IMR-90 (cell line): ENCODE data around the gene TMEM163. TPM values are rescaled to one million over a fixed set of nuclear protein-coding genes. Genes with fewer than 3 reads are reported as not detected.

ENCODE experiments used
- ATAC-seq: fragments of 200-7000 bp; cut with Tn5 transposase; 2 replicates; pipeline ENCODE4 v1.9.1; 2020; ENCODE audit warnings: low read depth, mild to moderate bottlenecking, moderate library complexity
- BruUV-seq: library from RNA; stranded (reverse); fragments of 400-500 nt; replicated peaks from 2 replicates; lab custom pipeline; 2021; lab: Mats Ljungman, UMichigan
- CTCF ChIA-PET: fragments of 300-600 bp; formaldehyde crosslinking; extraction: SDS; loops from one replicate; lab custom pipeline; 2021; ENCODE audit warnings: antibody characterized with exemption; lab: Yijun Ruan, JAX
- POLR2A ChIA-PET: fragments of 300-600 bp; sonication (Branson Sonifier 250); formaldehyde crosslinking; loops from one replicate; lab custom pipeline; 2022; ENCODE audit warnings: antibody characterized with exemption; ENCODE audit not compliant: unreplicated experiment; lab: Charles Lee
- DNase-seq: peaks from one replicate; pipeline ENCODE4 v3.0.0; 2013
- H2AFZ ChIP-seq: replicated peaks from 2 replicates; pipeline ENCODE3; 2013; ENCODE audit warnings: low read length, mild to moderate bottlenecking; ENCODE audit not compliant: poor library complexity
- H2AK5ac ChIP-seq: 2 replicates; pipeline ENCODE4 v1.6.1; 2013; ENCODE audit warnings: low read depth, low read length, inconsistent platforms
- H2AK9ac ChIP-seq: replicated peaks from 2 replicates; pipeline ENCODE3; 2013; ENCODE audit warnings: mild to moderate bottlenecking, low read depth, low read length, moderate library complexity; ENCODE audit not compliant: poor library complexity
- H2BK120ac ChIP-seq: 2 replicates; pipeline ENCODE4 v1.6.1; 2013; ENCODE audit warnings: low read depth, low read length, inconsistent platforms
- H2BK15ac ChIP-seq: 3 replicates; pipeline ENCODE4 v1.6.1; 2013; ENCODE audit warnings: low read depth, low read length, inconsistent platforms
- H2BK20ac ChIP-seq: 2 replicates; pipeline ENCODE4 v1.6.1; 2013; ENCODE audit warnings: low read depth, mild to moderate bottlenecking, inconsistent platforms, low read length, moderate library complexity
- H2BK5ac ChIP-seq: 2 replicates; pipeline ENCODE4 v1.6.1; 2013; ENCODE audit warnings: mild to moderate bottlenecking, low read depth, low read length, inconsistent platforms; ENCODE audit not compliant: poor library complexity, severe bottlenecking
- H3K14ac ChIP-seq: replicated peaks from 2 replicates; pipeline ENCODE4 v1.6.1; 2013; ENCODE audit warnings: low read depth, low read length, inconsistent platforms
- H3K18ac ChIP-seq: 2 replicates; pipeline ENCODE4 v1.6.1; 2013; ENCODE audit warnings: low read depth, low read length, control low read depth
- H3K23ac ChIP-seq: 2 replicates; pipeline ENCODE4 v1.6.1; 2013; ENCODE audit warnings: low read depth, low read length, inconsistent platforms
- H3K27ac ChIP-seq: 2 replicates; pipeline ENCODE4 v1.5.1; 2013; ENCODE audit warnings: mild to moderate bottlenecking, control low read depth, low read length; ENCODE audit not compliant: insufficient read depth
- H3K27me3 ChIP-seq: 2 replicates; pipeline ENCODE4 v1.6.1; 2013; ENCODE audit warnings: low read length; ENCODE audit not compliant: control insufficient read depth, insufficient read depth
- H3K36me3 ChIP-seq: 2 replicates; pipeline ENCODE4 v1.6.1; 2013; ENCODE audit warnings: low read length, mixed read lengths; ENCODE audit not compliant: control insufficient read depth, insufficient read depth
- H3K4ac ChIP-seq: 2 replicates; pipeline ENCODE4 v1.6.1; 2013; ENCODE audit warnings: low read depth, low read length, inconsistent platforms
- H3K4me1 ChIP-seq: 2 replicates; pipeline ENCODE4 v1.6.1; 2013; ENCODE audit warnings: low read length, mixed read lengths; ENCODE audit not compliant: control insufficient read depth, insufficient read depth
- H3K4me2 ChIP-seq: 2 replicates; pipeline ENCODE4 v1.6.1; 2013; ENCODE audit warnings: low read depth, mild to moderate bottlenecking, control low read depth, low read length, moderate library complexity
- H3K4me3 ChIP-seq: 2 replicates; pipeline ENCODE4 v1.5.1; 2013; ENCODE audit warnings: low read depth, mild to moderate bottlenecking, control low read depth, low read length, moderate library complexity; ENCODE audit not compliant: insufficient read depth
- H3K56ac ChIP-seq: 2 replicates; pipeline ENCODE4 v1.6.1; 2013; ENCODE audit warnings: low read length, inconsistent platforms; ENCODE audit not compliant: insufficient read depth; ENCODE audit errors: extremely low read depth
- H3K79me1 ChIP-seq, 2 experiments: 2 replicates each; pipeline ENCODE4 v1.6.1; 2013; ENCODE audit warnings: low read length in 2 of 2, inconsistent platforms in 1 of 2, low read depth in 1 of 2
- H3K9ac ChIP-seq: 2 replicates; pipeline ENCODE4 v1.6.1; 2013; ENCODE audit warnings: low read depth, low read length, control low read depth
- H3K9me1 ChIP-seq: 2 replicates; pipeline ENCODE4 v1.6.1; 2013; ENCODE audit warnings: low read length, inconsistent platforms; ENCODE audit not compliant: insufficient read depth
- H3K9me3 ChIP-seq: 2 replicates; pipeline ENCODE4 v1.6.1; 2013; ENCODE audit warnings: low read length; ENCODE audit not compliant: control insufficient read depth, insufficient read depth
- H4K20me1 ChIP-seq: 2 replicates; pipeline ENCODE4 v1.6.1; 2013; ENCODE audit warnings: low read length, inconsistent platforms; ENCODE audit not compliant: insufficient read depth
- H4K5ac ChIP-seq: 2 replicates; pipeline ENCODE4 v1.6.1; 2013; ENCODE audit warnings: mild to moderate bottlenecking, low read depth, low read length, control low read depth
- H4K8ac ChIP-seq, 2 experiments: 2 replicates each; pipeline ENCODE4 v1.6.1; 2013; ENCODE audit warnings: low read depth in 2 of 2, low read length in 2 of 2, control low read depth in 1 of 2, inconsistent platforms in 1 of 2
- H4K91ac ChIP-seq: 2 replicates; pipeline ENCODE4 v1.6.1; 2013; ENCODE audit warnings: low read depth, low read length, inconsistent platforms; ENCODE audit not compliant: insufficient read depth
- FOS ChIP-seq: fragments of 150-350 bp; IDR thresholded peaks from 2 replicates; pipeline ENCODE4 v1.6.1; 2016; ENCODE audit warnings: low read depth, low read length
- MAFK ChIP-seq: IDR thresholded peaks from 2 replicates; pipeline ENCODE4 v1.6.1; 2012; ENCODE audit warnings: low read depth, low read length, improper control_type of control experiment
- RCOR1 ChIP-seq: IDR thresholded peaks from 2 replicates; pipeline ENCODE4 v1.6.1; 2012; ENCODE audit warnings: mild to moderate bottlenecking, low read length, improper control_type of control experiment; ENCODE audit not compliant: insufficient replicate concordance
- dilution Hi-C: fragments of 300-500 bp; cut with HindIII; formaldehyde crosslinking; loops from one replicate; pipeline ENCODE4 v1.14.3; 2018; ENCODE audit warnings: low sequenced_read_pairs; ENCODE audit not compliant: unreplicated experiment
- in situ Hi-C: fragments of 300-500 bp; cut with MboI; formaldehyde crosslinking; loops from 3 replicates; pipeline ENCODE4 v1.14.3; 2019; ENCODE audit warnings: low sequenced_read_pairs, inconsistent platforms, mixed read lengths
- intact Hi-C: fragments of 100-400 bp; cut with micrococcal nuclease; formaldehyde crosslinking; loops from 2 replicates; pipeline ENCODE4 v1.10.0; 2022
- polyA plus RNA-seq, 3 experiments: library from polyadenylated mRNA; depleted of rRNA; stranded (reverse); fragments of >200 nt; gene quantifications; 2 replicates each; pipeline ENCODE4 v1.2.3, GENCODE V29; 2012; ENCODE audit warnings: low replicate concordance in 1 of 3
- total RNA-seq: library from RNA; depleted of rRNA; stranded (reverse); fragments of >200 nt; gene quantifications from 2 replicates; pipeline ENCODE4 v1.2.3, GENCODE V29; 2012

TMEM163 gene
- total and polyA plus RNA-seq, 2 of the 4 experiments (the other 2 are of a cell fraction) = not detected

GRCh38 chr2:134725876-134726275 is 7.1 kb upstream of the TMEM163 start:
- no peak overlapping the region for H3K4me3 ChIP-seq
- no peak overlapping the region for H3K9ac ChIP-seq
- no TSS peak for BruUV-seq
- H2BK120ac ChIP-seq = no peak overlapping the region
- H2BK20ac ChIP-seq = no peak overlapping the region
- no peak overlapping the region for H3K56ac ChIP-seq
- no peaks in the 10 kb centered on the region for H3K9me1 ChIP-seq
- H3K14ac ChIP-seq = no peak overlapping the region
- H4K91ac ChIP-seq = no peak overlapping the region
- H3K27ac ChIP-seq = no peak overlapping the region
- H3K9me3 ChIP-seq = no peaks in the 10 kb centered on the region
- CTCF ChIA-PET = no interaction called here
- H4K20me1 ChIP-seq = no peaks in the 10 kb centered on the region
- H2AK9ac ChIP-seq = no peak overlapping the region
- H4K8ac ChIP-seq = no peak overlapping the region
- no peak overlapping the region for H2AK5ac ChIP-seq
- no peak overlapping the region for H4K5ac ChIP-seq
- dilution Hi-C loops (no loop called here), in situ Hi-C loops (no loop called here), intact Hi-C loops (no loop called here)
- no peak for DNase-seq
- no peak overlapping the region for H3K23ac ChIP-seq
- no peaks in the 10 kb centered on the region for H3K36me3 ChIP-seq
- no peak for ATAC-seq
- no peak for TF ChIP-seq MAFK
- no peak for TF ChIP-seq FOS
- no peak for TF ChIP-seq RCOR1
- no peaks in the 10 kb centered on the region for H3K79me1 ChIP-seq
- H3K4ac ChIP-seq = no peak overlapping the region
- peaks cover 8% of the 10 kb centered on the region for H3K27me3 ChIP-seq
- H3K18ac ChIP-seq = no peak overlapping the region
- no peak overlapping the region for H2BK5ac ChIP-seq
- H3K4me2 ChIP-seq = no peak overlapping the region
- POLR2A ChIA-PET = no interaction called here
- no peak overlapping the region for H2AFZ ChIP-seq
- no peaks in the 10 kb centered on the region for H3K4me1 ChIP-seq
- H2BK15ac ChIP-seq = no peak overlapping the region
